RWPE1 (cell line): Measurements from ENCODE around the gene GLCE.

Experiments used
- CTCF ChIA-PET: fragments of 350-600 bp; sonication (Branson Sonifier 250); formaldehyde crosslinking; extraction: SDS; loops from one replicate; lab custom pipeline; 2021; lab: Yijun Ruan, JAX
- POLR2A ChIA-PET: fragments of 400-600 bp; formaldehyde crosslinking; extraction: SDS; loops from one replicate; lab custom pipeline; 2020; ENCODE audit warnings: antibody characterized with exemption; ENCODE audit not compliant: low non-redundant PET; lab: Yijun Ruan, JAX
- DNase-seq: peaks from one replicate; pipeline ENCODE4 v3.0.0; 2012; ENCODE audit warnings: low spot score
- H3K27ac ChIP-seq: fragments of 450-650 bp; 2 replicates; pipeline ENCODE4 v1.5.1; 2017
- CTCF ChIP-seq: fragments of 450-650 bp; conservative IDR thresholded peaks from 2 replicates; pipeline ENCODE4 v1.5.1; 2017; ENCODE audit warnings: low read depth, mild to moderate bottlenecking

The GLCE gene

GRCh38 chr15:69133862-69134519, 26.4 kb upstream of the GLCE start:
- H3K27ac ChIP-seq, result peak overlapping the region; percentile 45
- CTCF ChIA-PET, result interaction anchor here (0.6 to 0.8 kb wide), 3 partner anchors 109 to 880 kb away, joined by 3 to 4 read pairs (median 4); no protein-coding TSS in a partner anchor
- no peak for TF ChIP-seq CTCF
- POLR2A ChIA-PET, result no interaction called here
- no peak for DNase-seq

- no peak overlapping the region for H3K27ac ChIP-seq
- no peak for TF ChIP-seq CTCF
- no peak for DNase-seq
- ChIA-PET CTCF (interaction anchor here (0.7 kb wide), 1 partner anchor 110 kb away, joined by 4 read pairs; no protein-coding TSS in a partner anchor), POLR2A (no interaction called here)
These were observed 25.6 kb upstream of the GLCE start for GRCh38 chr15:69134791-69135190.

DNA sequence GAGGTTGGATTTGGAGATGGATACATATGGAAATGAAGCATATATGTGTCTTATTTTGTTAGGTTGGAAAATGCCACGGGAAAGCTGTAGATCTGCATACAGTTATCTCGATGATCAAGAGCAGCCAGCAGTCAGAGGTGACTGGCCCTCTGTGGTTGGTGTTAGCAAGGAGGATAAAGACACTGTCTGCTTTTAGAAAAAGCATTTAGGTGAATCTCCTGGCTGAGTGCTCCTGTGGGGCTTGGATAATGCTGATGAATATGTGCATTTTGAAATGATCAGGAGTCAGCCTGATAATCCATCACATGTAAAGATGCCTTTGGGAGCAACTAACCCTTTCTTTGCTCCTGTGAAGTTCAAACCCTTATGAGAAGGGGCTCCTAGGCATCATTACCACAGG, 24.9 kb upstream of the GLCE start:
- no peak overlapping the region for H3K27ac ChIP-seq
- no peak for TF ChIP-seq CTCF
- ChIA-PET CTCF (no interaction called here), POLR2A (no interaction called here)
- DNase-seq, result no peak

- no peak for TF ChIP-seq CTCF
- DNase-seq, result no peak
- CTCF ChIA-PET, result no interaction called here
- H3K27ac ChIP-seq, result no peak overlapping the region
- POLR2A ChIA-PET, result no interaction called here
These were observed 21.5 kb upstream of the GLCE start for GRCh38 chr15:69138963-69139362.

- H3K27ac ChIP-seq, result no peak overlapping the region
- TF ChIP-seq CTCF, result no peak
- ChIA-PET CTCF (no interaction called here), POLR2A (no interaction called here)
- DNase-seq, result no peak
These were observed 20.1 kb upstream of the GLCE start for GRCh38 chr15:69140306-69140705.

- ChIA-PET CTCF (no interaction called here), POLR2A (no interaction called here)
- no peak for TF ChIP-seq CTCF
- DNase-seq, result no peak
- H3K27ac ChIP-seq, result no peak overlapping the region
These were observed 19.1 kb upstream of the GLCE start for GRCh38 chr15:69141286-69141701.
